ENCODE results near the gene SLC25A23.

SLC25A23 gene

GRCh38 chr19:6409346-6409745 lies 50.2 kb downstream of the SLC25A23 start:
- Histone ChIP-seq H3K9ac (ENCODE audit: low read length) (no peak overlapping the region), H2AFZ (ENCODE audit: low read length) (no peak overlapping the region), H3K9me3 (ENCODE audit: low read length) (no peaks in the 10 kb centered on the region), H3K4me3 (ENCODE audit: low read depth, low read length, poor library complexity, severe bottlenecking) (no peak overlapping the region), H3K4me2 (ENCODE audit: low read length) (no peak overlapping the region), H3K36me3 (ENCODE audit: insufficient read depth, low read length) (peaks cover 9% of the 10 kb centered on the region), H3K4me1 (ENCODE audit: insufficient read depth, low read length, severe bottlenecking) (no peaks in the 10 kb centered on the region), H3K27me3 (ENCODE audit: insufficient read depth, low read length) (no peaks in the 10 kb centered on the region), H3K79me2 (ENCODE audit: insufficient read depth, low read length) (no peaks in the 10 kb centered on the region), H3K27ac (ENCODE audit: low read depth, low read length, poor library complexity, severe bottlenecking) (no peak overlapping the region), H4K20me1 (ENCODE audit: insufficient read depth, low read length) (no peaks in the 10 kb centered on the region), H3F3A (ENCODE audit: insufficient read depth, low read length) (no peaks in the 10 kb centered on the region), H3K9me2 (ENCODE audit: low read depth, low read length) (no peaks in the 10 kb centered on the region)
- no peak for TF ChIP-seq EZH2 (IDR thresholded peaks at IDR 0.05; ENCODE audit: borderline replicate concordance, low read length)
- TF ChIP-seq, protein P1, sequence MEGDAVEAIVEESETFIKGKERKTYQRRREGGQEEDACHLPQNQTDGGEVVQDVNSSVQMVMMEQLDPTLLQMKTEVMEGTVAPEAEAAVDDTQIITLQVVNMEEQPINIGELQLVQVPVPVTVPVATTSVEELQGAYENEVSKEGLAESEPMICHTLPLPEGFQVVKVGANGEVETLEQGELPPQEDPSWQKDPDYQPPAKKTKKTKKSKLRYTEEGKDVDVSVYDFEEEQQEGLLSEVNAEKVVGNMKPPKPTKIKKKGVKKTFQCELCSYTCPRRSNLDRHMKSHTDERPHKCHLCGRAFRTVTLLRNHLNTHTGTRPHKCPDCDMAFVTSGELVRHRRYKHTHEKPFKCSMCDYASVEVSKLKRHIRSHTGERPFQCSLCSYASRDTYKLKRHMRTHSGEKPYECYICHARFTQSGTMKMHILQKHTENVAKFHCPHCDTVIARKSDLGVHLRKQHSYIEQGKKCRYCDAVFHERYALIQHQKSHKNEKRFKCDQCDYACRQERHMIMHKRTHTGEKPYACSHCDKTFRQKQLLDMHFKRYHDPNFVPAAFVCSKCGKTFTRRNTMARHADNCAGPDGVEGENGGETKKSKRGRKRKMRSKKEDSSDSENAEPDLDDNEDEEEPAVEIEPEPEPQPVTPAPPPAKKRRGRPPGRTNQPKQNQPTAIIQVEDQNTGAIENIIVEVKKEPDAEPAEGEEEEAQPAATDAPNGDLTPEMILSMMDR (IDR thresholded peaks at IDR 0.05; ENCODE audit: low read length) = no peak

DNA sequence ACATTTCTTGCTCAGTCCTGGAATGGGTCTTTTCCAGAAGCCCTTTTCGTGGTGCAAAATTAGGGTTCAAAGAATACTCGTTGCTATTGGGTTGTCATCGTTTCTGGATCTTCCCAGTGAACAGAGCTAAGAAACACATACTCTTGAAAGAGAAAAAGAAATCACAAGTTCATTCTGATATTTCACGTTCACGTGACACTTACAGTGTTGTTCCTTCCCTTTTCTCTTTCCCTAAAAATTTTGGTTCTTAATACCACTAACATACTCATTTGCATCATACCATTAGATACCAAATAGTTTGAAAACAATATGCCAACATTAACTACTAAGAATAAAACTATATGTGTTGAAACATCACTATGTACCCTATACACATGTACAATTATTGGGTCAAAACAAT lies 53.2 kb downstream of the SLC25A23 start:
- TF ChIP-seq, protein P1 (IDR thresholded peaks at IDR 0.05; ENCODE audit: low read length) = no peak
- no peak for TF ChIP-seq EZH2 (IDR thresholded peaks at IDR 0.05; ENCODE audit: borderline replicate concordance, low read length)
- Histone ChIP-seq H4K20me1 (ENCODE audit: insufficient read depth, low read length) (no peaks in the 10 kb centered on the region), H3K27me3 (ENCODE audit: insufficient read depth, low read length) (no peaks in the 10 kb centered on the region), H3F3A (ENCODE audit: insufficient read depth, low read length) (no peaks in the 10 kb centered on the region), H3K4me2 (ENCODE audit: low read length) (no peak overlapping the region), H3K9ac (ENCODE audit: low read length) (no peak overlapping the region), H3K36me3 (ENCODE audit: insufficient read depth, low read length) (no peaks in the 10 kb centered on the region), H3K27ac (ENCODE audit: low read depth, low read length, poor library complexity, severe bottlenecking) (no peak overlapping the region), H2AFZ (ENCODE audit: low read length) (no peak overlapping the region), H3K79me2 (ENCODE audit: insufficient read depth, low read length) (no peaks in the 10 kb centered on the region), H3K9me3 (ENCODE audit: low read length) (no peaks in the 10 kb centered on the region), H3K9me2 (ENCODE audit: low read depth, low read length) (no peaks in the 10 kb centered on the region), H3K4me1 (ENCODE audit: insufficient read depth, low read length, severe bottlenecking) (no peaks in the 10 kb centered on the region), H3K4me3 (ENCODE audit: low read depth, low read length, poor library complexity, severe bottlenecking) (no peak overlapping the region)

DNA sequence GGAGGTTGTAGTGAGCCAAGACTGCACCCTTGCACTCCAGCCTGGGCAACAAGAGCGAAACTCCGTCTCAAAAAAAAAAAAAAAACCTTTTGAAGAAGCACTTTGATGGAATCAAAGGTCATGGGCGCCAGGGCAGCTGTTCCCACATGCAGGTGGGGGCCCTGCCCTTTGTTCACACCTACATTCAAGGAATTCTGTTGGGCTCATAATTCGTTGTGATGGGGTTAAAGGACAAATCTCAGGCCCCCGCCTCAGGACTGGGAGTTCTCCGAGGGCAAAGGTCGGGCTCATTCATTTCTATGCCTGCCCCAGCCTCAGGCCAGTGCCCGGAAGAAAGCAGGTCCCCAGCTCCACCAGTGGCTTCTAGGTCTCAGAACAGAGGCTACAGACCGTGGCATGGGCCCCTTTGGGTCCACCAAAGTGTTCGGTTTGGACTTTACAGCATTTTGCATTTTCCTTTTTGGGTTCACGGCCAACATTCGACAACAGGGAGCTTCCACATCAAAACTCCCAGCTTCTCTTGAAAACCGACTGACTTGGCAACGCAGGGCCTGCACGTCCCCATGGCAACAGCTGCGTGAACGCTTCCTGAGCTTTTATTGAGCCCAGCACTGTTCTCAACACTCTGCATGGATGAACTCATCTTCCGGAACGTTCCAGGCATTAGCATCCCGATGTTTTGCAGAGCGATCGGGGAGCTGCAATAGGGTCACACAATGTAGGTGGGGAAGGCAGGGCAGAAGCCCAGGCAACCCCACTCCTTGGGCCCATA lies 56.6 kb downstream of the SLC25A23 start:
- Histone ChIP-seq H3K4me2 (ENCODE audit: low read length) (no peak overlapping the region), H3K36me3 (ENCODE audit: insufficient read depth, low read length) (no peaks in the 10 kb centered on the region; the same call in 1 of the 2 replicates), H3K4me1 (ENCODE audit: insufficient read depth, low read length, severe bottlenecking) (no peaks in the 10 kb centered on the region), H3K9me3 (ENCODE audit: low read length) (no peaks in the 10 kb centered on the region), H3K79me2 (ENCODE audit: insufficient read depth, low read length) (no peaks in the 10 kb centered on the region), H4K20me1 (ENCODE audit: insufficient read depth, low read length) (no peaks in the 10 kb centered on the region), H3K27ac (ENCODE audit: low read depth, low read length, poor library complexity, severe bottlenecking) (no peak overlapping the region), H2AFZ (ENCODE audit: low read length) (no peak overlapping the region), H3K27me3 (ENCODE audit: insufficient read depth, low read length) (no peaks in the 10 kb centered on the region; the same call in 1 of the 2 replicates), H3K4me3 (ENCODE audit: low read depth, low read length, poor library complexity, severe bottlenecking) (no peak overlapping the region), H3F3A (ENCODE audit: insufficient read depth, low read length) (no peaks in the 10 kb centered on the region), H3K9ac (ENCODE audit: low read length) (no peak overlapping the region), H3K9me2 (ENCODE audit: low read depth, low read length) (no peaks in the 10 kb centered on the region)
- TF ChIP-seq, protein P1 (IDR thresholded peaks at IDR 0.05; ENCODE audit: low read length) = no peak
- TF ChIP-seq EZH2 (IDR thresholded peaks at IDR 0.05; ENCODE audit: borderline replicate concordance, low read length) = no peak

Data from OCI-LY1 (cell line).